Endothelial cell of umbilical vein (primary cell): ENCODE measurements around the gene NEBL. TPM values are rescaled to one million over a fixed set of nuclear protein-coding genes. Genes with fewer than 3 reads are reported as not detected.

ENCODE experiments used
- BruUV-seq: library from RNA; stranded (reverse); fragments of 400-500 nt; replicated peaks from 2 replicates; lab custom pipeline; 2021; lab: Mats Ljungman, UMichigan
- CTCF ChIA-PET: fragments of 300-600, 350-600 bp; sonication (Branson Sonifier 250); formaldehyde crosslinking; loops from one replicate; lab custom pipeline; 2021; ENCODE audit warnings: antibody characterized with exemption, inconsistent platforms; lab: Charles Lee
- POLR2A ChIA-PET: fragments of 300-600, 350-600 bp; sonication (Branson Sonifier 250); formaldehyde crosslinking; loops from one replicate; lab custom pipeline; 2021; ENCODE audit warnings: antibody characterized with exemption, inconsistent platforms; lab: Charles Lee
- DNase-seq: peaks from one replicate; pipeline ENCODE4 v3.0.0-alpha.2; 2011; ENCODE audit warnings: low read depth, low spot score
- FAIRE-seq: peaks from 2 replicates; lab custom pipeline; 2011; peaks lifted over from hg19 to GRCh38; lab: Jason Lieb, UNC
- H2AFZ ChIP-seq: 2 replicates; pipeline ENCODE4 v1.6.0; 2012; ENCODE audit warnings: low read depth, low read length, control low read depth, inconsistent platforms
- H3K27ac ChIP-seq: 2 replicates; pipeline ENCODE4 v1.5.1; 2011; ENCODE audit warnings: low read depth, mild to moderate bottlenecking, control low read depth, low read length, moderate library complexity; ENCODE audit not compliant: insufficient read depth
- H3K27me3 ChIP-seq, 2 experiments: 2 replicates each; pipeline versions ENCODE4 v1.6.0 to v1.6.1; 2011; ENCODE audit warnings: low read length in 2 of 2, mixed read lengths in 1 of 2; ENCODE audit not compliant: control insufficient read depth in 2 of 2, insufficient read depth in 2 of 2
- H3K36me3 ChIP-seq, 2 experiments: 2 replicates in 1 of 2; 3 replicates in 1 of 2; pipeline ENCODE4 v1.5.1; 2011; ENCODE audit warnings: low read length in 2 of 2, mild to moderate bottlenecking in 1 of 2, moderate library complexity in 1 of 2; ENCODE audit not compliant: control insufficient read depth in 2 of 2, insufficient read depth in 2 of 2; ENCODE audit errors: extremely low read depth in 1 of 2
- H3K4me1 ChIP-seq: 3 replicates; pipeline ENCODE4 v1.5.1; 2011; ENCODE audit warnings: mild to moderate bottlenecking, low read length; ENCODE audit not compliant: control insufficient read depth, insufficient read depth; ENCODE audit errors: extremely low read depth
- H3K4me2 ChIP-seq: 2 replicates; pipeline ENCODE4 v1.6.1; 2011; ENCODE audit warnings: low read length, control low read depth, mixed read lengths; ENCODE audit not compliant: insufficient read depth
- H3K4me3 ChIP-seq, 3 experiments: fragments of 200-600 bp in 1 of 3; sonication (generic), shearing (Covaris generic) in 1 of 3; replicated peaks in 1 of 3; 2 replicates each; pipeline ENCODE4 v1.5.1; 2011 to 2016; ENCODE audit warnings: control low read depth in 3 of 3, low read length in 3 of 3, mild to moderate bottlenecking in 2 of 3, inconsistent platforms in 1 of 3, low read depth in 1 of 3, moderate library complexity in 1 of 3; ENCODE audit not compliant: insufficient read depth in 1 of 3
- H3K79me2 ChIP-seq: 2 replicates; pipeline ENCODE4 v1.6.0; 2012; ENCODE audit warnings: low read length, inconsistent platforms; ENCODE audit not compliant: control insufficient read depth, insufficient read depth
- H3K9ac ChIP-seq: replicated peaks from 2 replicates; pipeline ENCODE3; 2011; ENCODE audit warnings: low read length, control low read depth; ENCODE audit not compliant: insufficient read depth; ENCODE audit errors: extremely low read depth
- H3K9me1 ChIP-seq: replicated peaks from 3 replicates; pipeline ENCODE4 v1.6.0; 2011; ENCODE audit warnings: mild to moderate bottlenecking, low read length; ENCODE audit not compliant: control insufficient read depth, insufficient read depth; ENCODE audit errors: extremely low read depth
- H3K9me3 ChIP-seq: replicated peaks from 2 replicates; pipeline ENCODE4 v1.5.1; 2012; ENCODE audit warnings: low read length, inconsistent platforms; ENCODE audit not compliant: control insufficient read depth, insufficient read depth
- H4K20me1 ChIP-seq: replicated peaks from 2 replicates; pipeline ENCODE3; 2011; ENCODE audit warnings: mild to moderate bottlenecking, low read length; ENCODE audit not compliant: control insufficient read depth, insufficient read depth; ENCODE audit errors: extremely low read depth
- EZH2 ChIP-seq: IDR thresholded peaks from 2 replicates; pipeline ENCODE4 v1.6.1; 2012; ENCODE audit warnings: borderline replicate concordance, low read depth, mild to moderate bottlenecking, moderate library complexity, low read length, inconsistent platforms; ENCODE audit not compliant: severe bottlenecking
- FOS ChIP-seq: IDR thresholded peaks from 2 replicates; pipeline ENCODE4 v1.6.1; 2011; ENCODE audit warnings: mild to moderate bottlenecking, low read length, moderate library complexity, borderline replicate concordance; ENCODE audit not compliant: insufficient read depth
- GATA2 ChIP-seq: IDR thresholded peaks from 2 replicates; pipeline ENCODE4 v1.7.0; 2011; ENCODE audit warnings: low read depth, mild to moderate bottlenecking, moderate library complexity, mixed read lengths, low read length; ENCODE audit not compliant: insufficient read length, insufficient read depth
- JUN ChIP-seq: IDR thresholded peaks from 2 replicates; pipeline ENCODE4 v1.6.1; 2011; ENCODE audit warnings: borderline replicate concordance, low read depth; ENCODE audit not compliant: insufficient read length, insufficient read depth
- MYC ChIP-seq: IDR thresholded peaks from one replicate; pipeline ENCODE4 v1.6.1; 2011; ENCODE audit warnings: mild to moderate bottlenecking, low read depth, low read length
- POLR2A ChIP-seq: IDR thresholded peaks from 2 replicates; pipeline ENCODE4 v1.6.1; 2012; ENCODE audit warnings: low read depth, mild to moderate bottlenecking, control low read depth, low read length
- POLR2AphosphoS5 ChIP-seq: IDR thresholded peaks from 2 replicates; pipeline ENCODE4 v1.6.1; 2012; ENCODE audit warnings: low read depth, mild to moderate bottlenecking, control low read depth, low read length, moderate library complexity; ENCODE audit not compliant: insufficient read depth
- dilution Hi-C: fragments of 300-500 bp; cut with MboI; formaldehyde crosslinking; loops from one replicate; pipeline ENCODE4 v1.15.0; 2019; ENCODE audit warnings: low sequenced_read_pairs; ENCODE audit not compliant: extremely low pct_ligation_motif_present
- intact Hi-C: fragments of 100-400 bp; cut with micrococcal nuclease; formaldehyde crosslinking; loops from one replicate; pipeline ENCODE4 v1.10.0; 2022
- polyA plus RNA-seq, 4 experiments: library from polyadenylated mRNA; depleted of rRNA in 3 of 4; stranded (reverse) in 3 of 4; unstranded in 1 of 4; fragments of >200 nt; gene quantifications; 2 replicates each; pipeline versions ENCODE4 v1.2.1 to v1.2.3, GENCODE V29; 2011 to 2012; ENCODE audit warnings: missing spikeins in 1 of 4
- total RNA-seq: library from RNA; stranded (reverse); gene quantifications from 2 replicates; pipeline ENCODE4 v1.2.3, GENCODE V29; 2021
- TF ChIP-seq, protein P1 (sequence below), 2 donors: IDR thresholded peaks; 1 replicate in 1 of 2; 2 replicates in 1 of 2; pipeline ENCODE4 v1.5.1; 2011; ENCODE audit warnings: low read length in 2 of 2, mild to moderate bottlenecking in 2 of 2, moderate library complexity in 2 of 2, control low read depth in 1 of 2, inconsistent platforms in 1 of 2, low read depth in 1 of 2; ENCODE audit not compliant: insufficient read depth in 1 of 2; ENCODE audit errors: extremely low read depth in 1 of 2
- TF ChIP-seq, protein P2 (sequence below): IDR thresholded peaks from 2 replicates; pipeline ENCODE4 v1.6.1; 2011; ENCODE audit not compliant: insufficient read depth, insufficient read length

The NEBL gene
- total and polyA plus RNA-seq, 2 donors (not counting 3 experiments of a cell fraction or from before 2014, with no cell fraction given) = 0.17 to 0.66 TPM

DNA sequence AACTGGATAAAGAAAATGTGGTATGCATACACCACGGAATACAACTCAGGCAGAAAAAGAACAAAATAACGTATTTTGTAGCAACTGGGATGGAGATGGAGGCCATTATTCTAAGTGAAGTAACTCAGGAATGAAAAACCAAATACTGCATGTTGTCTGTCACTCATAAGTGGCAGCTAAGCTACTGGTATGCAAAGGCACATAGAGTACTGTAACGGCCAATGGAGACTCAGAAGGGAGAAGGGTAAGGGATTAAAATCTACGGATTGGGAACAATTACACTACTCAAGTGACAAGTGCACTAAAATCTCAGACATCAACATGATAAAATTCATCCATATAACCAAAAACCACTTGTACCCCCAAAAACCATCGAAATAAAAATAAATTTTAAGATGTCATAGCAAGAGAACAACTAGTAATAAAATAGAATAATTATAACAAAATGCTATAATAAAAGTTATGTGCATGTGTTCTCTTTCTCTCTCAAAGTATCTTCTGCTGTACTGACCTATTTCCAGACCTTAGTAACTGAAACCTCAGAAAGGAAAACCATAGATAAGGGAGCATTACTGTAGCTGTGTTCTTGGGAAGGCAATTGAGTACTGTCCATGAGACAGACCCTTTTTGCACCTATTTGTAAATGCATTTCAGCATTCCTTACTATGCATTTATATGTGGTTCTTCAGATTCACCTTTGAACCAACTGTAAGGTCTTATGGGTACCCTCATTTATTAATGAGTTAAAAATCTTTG, 6.7 kb upstream of the NEBL start:
- no peaks in the 10 kb centered on the region for H3K27me3 ChIP-seq
- H3K9ac ChIP-seq = no peak overlapping the region
- TF ChIP-seq FOS = no peak
- no peak for TF ChIP-seq EZH2
- TF ChIP-seq POLR2AphosphoS5 = no peak
- TF ChIP-seq, protein P1, sequence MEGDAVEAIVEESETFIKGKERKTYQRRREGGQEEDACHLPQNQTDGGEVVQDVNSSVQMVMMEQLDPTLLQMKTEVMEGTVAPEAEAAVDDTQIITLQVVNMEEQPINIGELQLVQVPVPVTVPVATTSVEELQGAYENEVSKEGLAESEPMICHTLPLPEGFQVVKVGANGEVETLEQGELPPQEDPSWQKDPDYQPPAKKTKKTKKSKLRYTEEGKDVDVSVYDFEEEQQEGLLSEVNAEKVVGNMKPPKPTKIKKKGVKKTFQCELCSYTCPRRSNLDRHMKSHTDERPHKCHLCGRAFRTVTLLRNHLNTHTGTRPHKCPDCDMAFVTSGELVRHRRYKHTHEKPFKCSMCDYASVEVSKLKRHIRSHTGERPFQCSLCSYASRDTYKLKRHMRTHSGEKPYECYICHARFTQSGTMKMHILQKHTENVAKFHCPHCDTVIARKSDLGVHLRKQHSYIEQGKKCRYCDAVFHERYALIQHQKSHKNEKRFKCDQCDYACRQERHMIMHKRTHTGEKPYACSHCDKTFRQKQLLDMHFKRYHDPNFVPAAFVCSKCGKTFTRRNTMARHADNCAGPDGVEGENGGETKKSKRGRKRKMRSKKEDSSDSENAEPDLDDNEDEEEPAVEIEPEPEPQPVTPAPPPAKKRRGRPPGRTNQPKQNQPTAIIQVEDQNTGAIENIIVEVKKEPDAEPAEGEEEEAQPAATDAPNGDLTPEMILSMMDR (IDR thresholded peaks at IDR 0.05; ENCODE audit: extremely low read depth in 1 of 2, insufficient read depth in 1 of 2, low read depth in 1 of 2, low read length in 2 of 2) = no peak
- TF ChIP-seq GATA2 = no peak
- no peak for TF ChIP-seq POLR2A
- TF ChIP-seq, protein P2, sequence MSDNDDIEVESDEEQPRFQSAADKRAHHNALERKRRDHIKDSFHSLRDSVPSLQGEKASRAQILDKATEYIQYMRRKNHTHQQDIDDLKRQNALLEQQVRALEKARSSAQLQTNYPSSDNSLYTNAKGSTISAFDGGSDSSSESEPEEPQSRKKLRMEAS = no peak
- TF ChIP-seq JUN = no peak
- no peak for TF ChIP-seq MYC
- no peak overlapping the region for H3K27ac ChIP-seq
- H3K9me1 ChIP-seq = no peaks in the 10 kb centered on the region
- ChIA-PET CTCF (no interaction called here), POLR2A (no interaction called here)
- no peak overlapping the region for H3K4me2 ChIP-seq
- no peaks in the 10 kb centered on the region for H3K79me2 ChIP-seq
- no peaks in the 10 kb centered on the region for H3K9me3 ChIP-seq
- H3K4me1 ChIP-seq = no peaks in the 10 kb centered on the region
- no peak for FAIRE-seq
- intact Hi-C loops (no loop called here), dilution Hi-C loops (no loop called here)
- no peaks in the 10 kb centered on the region for H3K36me3 ChIP-seq
- no peak overlapping the region for H2AFZ ChIP-seq
- H4K20me1 ChIP-seq = no peaks in the 10 kb centered on the region
- H3K4me3 ChIP-seq = no peak overlapping the region
- BruUV-seq = no TSS peak
- DNase-seq = no peak
